Activated effector memory CD4-positive, alpha-beta T cell treated with Interleukin-2 at 50 U/mL for 16 hours (primary cell): ENCODE data around the gene RGS1.

Experiments
- DNase-seq: peaks from one replicate; pipeline ENCODE4 v3.0.0-alpha.2; 2020

Gene RGS1

GRCh38 chr1:192575499-192576189 is at the start of gene RGS1:
RGS1 (plus strand) TSS chr1:192575773; CDS start chr1:192575793, 20 bp downstream.
- DNase-seq: peak; percentile 41

DNA sequence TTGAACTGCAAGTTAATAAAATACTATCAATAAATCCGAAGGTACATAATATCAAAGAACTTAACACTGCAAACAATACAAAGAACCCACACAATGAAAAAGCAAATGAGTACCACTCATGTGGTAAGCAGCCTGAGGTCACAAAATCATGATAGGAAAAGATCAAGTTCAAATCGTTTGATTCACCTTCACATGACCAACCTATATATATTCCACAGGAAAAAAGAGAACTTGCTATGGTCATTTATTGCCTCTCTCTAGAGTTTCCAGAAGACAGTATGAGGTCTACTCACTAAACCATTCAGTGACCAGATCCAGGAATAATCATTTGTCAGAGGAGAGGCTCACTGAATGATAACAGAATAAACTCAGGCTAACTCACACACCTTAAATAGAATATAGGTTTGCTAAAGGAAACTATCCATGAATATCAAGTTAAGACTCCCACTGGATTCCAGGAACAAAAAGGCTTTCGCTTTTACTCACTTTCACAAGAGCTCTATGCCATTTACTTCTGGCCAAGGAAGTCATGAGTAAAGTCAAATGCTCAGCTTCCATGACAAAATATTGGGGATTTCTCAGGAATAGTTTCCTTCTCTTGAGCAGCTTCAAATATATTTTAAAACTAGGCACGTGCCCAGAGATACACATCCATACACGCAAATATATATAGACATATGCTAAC is 48.3 kb upstream of the RGS1 start:
- no peak for DNase-seq

DNA sequence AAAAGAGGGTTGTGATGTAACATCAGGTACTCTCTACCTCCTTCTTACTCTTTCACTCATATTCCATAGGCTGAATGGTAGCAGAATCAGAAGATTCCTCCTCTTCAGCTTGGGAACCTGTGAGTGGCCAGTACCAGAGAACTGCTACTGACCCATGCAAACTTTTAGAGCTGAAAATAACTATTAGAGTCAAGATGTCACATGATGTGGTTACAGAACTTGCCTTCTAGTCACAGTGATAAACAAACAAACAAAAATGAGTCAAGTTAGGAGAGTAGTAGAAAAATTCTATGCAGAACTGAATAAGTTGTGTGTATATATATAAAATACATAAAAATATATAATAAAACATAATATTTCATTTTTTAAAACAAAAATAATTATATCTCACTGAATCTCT is 47.6 kb upstream of the RGS1 start:
- no peak for DNase-seq

GRCh38 chr1:192529031-192529755 is 46.4 kb upstream of the RGS1 start:
- no peak for DNase-seq

DNA sequence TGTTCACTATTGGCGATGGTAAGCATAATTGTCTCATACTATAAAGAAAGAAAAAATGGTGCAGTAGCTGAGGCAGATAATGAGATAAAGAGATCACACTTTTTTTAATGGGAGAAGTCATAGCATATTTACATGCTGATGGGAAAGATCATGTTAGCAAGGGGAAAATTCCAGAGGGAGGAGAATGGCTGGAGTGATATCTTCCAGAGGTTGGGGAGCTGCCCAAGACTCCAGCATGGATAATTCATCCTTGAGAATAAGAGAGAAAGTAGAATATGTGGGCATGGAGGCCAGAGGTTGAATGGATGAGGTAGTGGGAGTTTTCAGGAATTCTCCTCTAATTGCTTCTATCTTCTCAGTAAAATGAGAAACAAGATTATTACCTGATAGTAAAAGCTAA is 45.8 kb upstream of the RGS1 start:
- DNase-seq: no peak

- DNase-seq: no peak
Observed at GRCh38 chr1:192530254-192530653, 45.3 kb upstream of the RGS1 start.

DNA sequence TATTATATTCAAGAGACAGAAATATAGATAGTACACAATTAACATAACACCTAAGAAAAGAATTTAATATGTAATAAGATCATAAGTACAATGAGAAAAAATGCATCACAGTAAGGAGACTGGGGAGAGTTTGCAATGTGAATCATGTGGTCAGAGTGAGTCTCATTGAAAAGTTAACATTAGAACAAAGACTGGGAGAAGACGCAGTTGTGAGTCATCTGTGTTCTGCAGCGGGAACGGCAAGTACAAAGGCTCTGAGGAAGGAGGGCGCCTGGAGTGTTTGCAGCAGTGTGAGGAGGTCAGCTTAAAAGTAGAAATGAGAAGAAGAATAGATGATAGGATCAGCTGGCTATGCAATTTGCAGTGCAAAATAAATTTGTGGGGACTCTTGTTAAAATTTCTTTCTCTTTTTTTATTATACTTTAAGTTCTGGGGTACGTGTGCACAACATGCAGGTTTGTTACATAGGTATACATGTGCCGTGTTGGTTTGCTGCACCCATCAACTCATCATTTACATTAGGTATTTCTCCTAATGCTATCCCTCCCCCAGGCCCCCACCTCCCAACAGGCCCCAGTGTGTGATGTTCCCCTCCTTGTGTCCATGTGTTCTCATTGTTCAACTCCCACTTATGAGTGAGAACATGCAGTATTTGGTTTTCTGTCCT is 44.4 kb upstream of the RGS1 start:
- DNase-seq: peak; percentile 22

DNA sequence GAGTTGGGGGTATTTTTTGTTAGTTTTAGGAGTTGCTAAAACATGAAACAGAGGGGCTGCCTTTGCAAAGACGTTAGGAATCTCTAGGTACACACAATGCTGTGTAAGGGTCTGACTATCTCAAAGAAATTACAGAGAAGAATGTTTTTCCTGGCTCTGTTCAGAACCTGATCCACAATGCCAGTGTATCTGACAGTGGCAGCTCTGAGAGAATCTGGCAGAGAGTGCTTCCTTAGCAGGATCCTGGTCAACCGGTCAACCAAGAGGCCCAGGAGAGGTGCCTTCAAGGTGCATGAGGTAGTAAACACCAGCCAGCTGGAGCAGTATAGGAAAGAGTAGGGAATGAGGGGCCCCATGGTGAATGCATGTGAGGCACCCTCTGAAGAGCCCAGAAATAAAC is 40.9 kb upstream of the RGS1 start:
- DNase-seq: no peak

GRCh38 chr1:192535916-192536664 is 39.5 kb upstream of the RGS1 start:
- DNase-seq: no peak

GRCh38 chr1:192538407-192539296 is 36.9 kb upstream of the RGS1 start:
- DNase-seq: no peak

DNA sequence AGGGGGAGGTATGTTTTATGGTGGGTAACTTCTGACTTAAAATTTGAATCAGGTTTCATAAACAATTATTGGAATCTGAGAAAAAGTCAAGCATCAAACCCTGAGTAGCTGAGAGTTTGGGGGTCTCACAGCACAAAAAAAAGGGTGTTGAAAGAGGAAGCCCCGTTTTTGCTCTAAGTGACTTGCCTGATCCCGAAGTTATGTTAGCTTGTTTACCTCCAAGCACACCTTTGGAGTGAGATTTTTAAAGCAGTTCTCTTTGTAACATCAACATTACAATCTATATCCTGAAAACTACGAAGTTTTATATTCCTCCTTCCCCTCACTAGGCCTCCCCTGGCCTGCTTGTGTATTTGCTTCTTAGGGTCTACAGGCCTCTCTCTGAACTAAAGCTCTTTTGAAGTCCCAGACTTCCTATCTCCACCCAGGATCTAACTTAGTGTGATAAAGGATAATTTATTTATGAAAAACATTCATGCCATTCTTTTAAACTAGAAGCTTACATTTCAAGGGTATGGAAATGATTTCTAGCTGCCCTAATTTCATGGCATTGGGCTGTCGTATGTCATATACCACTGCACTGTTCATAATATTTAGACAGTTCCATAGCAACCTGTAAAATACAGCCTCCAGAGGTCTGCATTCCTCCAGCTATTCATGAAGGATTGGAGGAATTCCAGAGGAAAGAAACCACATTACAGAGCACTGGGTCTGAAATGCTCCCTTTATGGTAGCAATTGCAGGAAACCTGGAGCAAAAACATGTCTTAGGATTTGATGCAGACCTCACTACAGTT is 36.1 kb upstream of the RGS1 start:
- DNase-seq: no peak

DNA sequence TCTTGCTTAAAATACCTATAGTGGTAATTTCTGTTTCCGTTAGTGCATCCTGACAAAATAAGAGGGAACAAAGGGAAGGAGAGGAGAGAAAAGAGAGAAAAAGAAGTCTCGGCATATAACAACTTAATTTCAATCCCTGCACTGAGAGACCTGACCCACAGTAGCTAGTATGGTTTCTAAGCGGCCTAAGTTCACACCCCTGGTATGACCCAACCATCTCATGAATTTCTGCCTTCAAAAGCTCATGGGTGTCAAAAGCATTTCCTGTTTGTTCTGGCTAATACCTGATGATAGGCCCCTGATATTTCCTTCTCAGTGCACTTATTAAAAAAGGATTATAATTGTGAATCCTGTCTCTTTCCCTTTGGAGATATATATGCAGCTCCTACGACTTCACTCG is 32.1 kb upstream of the RGS1 start:
- DNase-seq: no peak

GRCh38 chr1:192545896-192546521 is 29.6 kb upstream of the RGS1 start:
- DNase-seq: no peak

DNA sequence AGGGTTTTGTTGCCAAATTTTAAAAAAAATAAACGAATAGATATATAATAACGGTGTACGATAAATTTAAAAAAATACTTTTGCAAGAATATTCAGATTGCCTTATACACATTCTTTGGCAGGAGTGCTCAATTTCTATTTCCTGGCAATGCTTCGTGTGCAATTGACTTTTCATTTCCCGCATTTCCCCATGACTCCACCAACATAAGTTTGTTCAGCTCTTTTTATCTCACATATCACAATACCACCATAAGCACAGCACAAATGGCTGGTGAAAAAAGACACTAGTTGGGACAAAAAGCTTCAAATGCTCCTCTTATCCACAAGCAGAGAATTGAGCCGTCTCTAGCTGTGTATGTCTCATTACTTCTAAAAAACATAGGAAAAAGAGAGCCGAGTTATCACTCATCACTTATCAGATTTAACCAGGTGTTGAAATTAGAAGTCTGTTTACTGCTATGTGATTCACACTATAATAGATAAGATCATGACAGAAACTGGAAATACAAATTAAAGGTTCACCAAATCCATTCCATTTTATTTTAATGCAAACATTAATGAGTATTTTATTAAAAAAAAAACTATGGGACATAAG is 28.9 kb upstream of the RGS1 start:
- DNase-seq: no peak

- DNase-seq: no peak
Observed at GRCh38 chr1:192547501-192547900, 28.1 kb upstream of the RGS1 start.

DNA sequence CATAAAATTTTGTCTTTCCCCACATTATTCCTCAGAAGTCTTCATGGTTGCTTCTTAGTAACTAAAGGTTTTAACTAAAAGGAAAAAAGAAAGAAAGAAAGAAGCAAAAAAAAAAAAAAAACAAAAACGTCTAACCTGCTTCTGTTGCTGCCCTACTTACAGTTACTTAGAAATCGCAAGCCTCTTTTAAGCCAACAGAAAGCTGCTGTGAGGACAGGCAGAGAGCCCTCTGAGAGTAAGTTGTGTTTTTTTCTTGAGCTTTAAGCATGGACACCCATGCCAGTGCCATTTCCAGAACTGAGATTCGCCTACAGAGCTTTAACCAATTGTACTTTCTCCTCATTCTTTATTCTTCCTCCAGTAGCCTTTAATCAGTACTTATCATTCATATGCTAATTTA is 25.6 kb upstream of the RGS1 start:
- DNase-seq: no peak

GRCh38 chr1:192550922-192551534 is 24.5 kb upstream of the RGS1 start:
- DNase-seq: no peak

DNA sequence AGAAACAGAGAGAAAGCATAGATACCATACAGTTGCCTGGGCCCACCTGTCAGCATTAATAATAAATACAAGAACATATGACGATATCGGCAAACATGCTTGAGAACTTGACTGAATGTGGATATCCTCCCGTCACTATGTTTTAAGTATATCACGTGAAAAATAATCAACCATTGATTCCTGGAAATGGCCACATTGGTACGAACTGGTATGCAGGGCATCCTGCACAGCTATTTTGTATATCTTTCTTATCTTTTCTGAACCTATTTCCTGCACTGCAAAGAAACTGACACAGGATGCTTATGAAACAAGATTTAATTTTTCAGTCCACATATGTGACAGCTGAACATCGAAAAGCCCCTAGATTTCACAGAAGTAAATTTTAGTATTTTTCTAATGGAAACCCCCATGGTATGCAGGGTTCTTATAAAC is 22.8 kb upstream of the RGS1 start:
- DNase-seq: no peak

DNA sequence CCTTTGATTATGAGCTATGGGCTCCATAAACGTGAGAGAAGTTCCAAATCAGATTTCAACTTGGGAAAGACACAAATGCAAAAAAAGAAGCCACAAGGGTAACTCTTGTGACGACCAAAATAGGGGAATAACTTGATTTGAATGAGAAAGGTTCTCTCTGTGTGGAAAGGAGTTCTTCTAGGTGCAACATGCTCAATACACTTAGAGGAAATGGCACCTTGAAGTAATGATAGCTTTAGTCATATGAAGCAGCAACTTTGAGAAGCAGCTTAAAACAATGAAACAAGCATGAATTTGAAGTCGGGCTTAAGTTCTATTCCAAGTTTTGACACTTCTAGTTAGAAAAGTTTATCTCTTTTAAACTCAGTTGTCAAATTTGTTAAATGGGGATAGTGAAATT is 21.8 kb upstream of the RGS1 start:
- DNase-seq: no peak
